Mesodermal cell (in vitro differentiated cells): ENCODE data around the gene ZNF142. TPM values are rescaled to one million over a fixed set of nuclear protein-coding genes. Genes with fewer than 3 reads are reported as not detected.
"Not testable (repeated sequence)": the region's sequence is repeated elsewhere in the genome, so short reads cannot be mapped to it uniquely, and the experiment has no call there.

Experiments used
- H3K27ac ChIP-seq: 2 replicates; pipeline ENCODE4 v1.7.0; 2013; ENCODE audit warnings: mild to moderate bottlenecking, low read depth, low read length, moderate library complexity; ENCODE audit not compliant: severe bottlenecking
- H3K36me3 ChIP-seq: 2 replicates; pipeline ENCODE4 v1.7.1; 2013; ENCODE audit warnings: mild to moderate bottlenecking, low read length, moderate library complexity; ENCODE audit not compliant: control insufficient read depth, insufficient read depth
- H3K4me1 ChIP-seq: one replicate; pipeline ENCODE4 v1.7.1; 2013; ENCODE audit warnings: mild to moderate bottlenecking, low read length; ENCODE audit not compliant: insufficient read depth, control insufficient read depth, poor library complexity, severe bottlenecking
- H3K4me3 ChIP-seq: 2 replicates; pipeline ENCODE4 v1.7.0; 2013; ENCODE audit warnings: low read length, control low read depth, mild to moderate bottlenecking; ENCODE audit not compliant: insufficient read depth, poor library complexity, severe bottlenecking; ENCODE audit errors: extremely low read depth
- H3K9me3 ChIP-seq: 2 replicates; pipeline ENCODE4 v1.7.1; 2013; ENCODE audit warnings: mild to moderate bottlenecking, low read length, moderate library complexity; ENCODE audit not compliant: control insufficient read depth
- WGBS, 2 experiments: methylation state at CpG; one replicate each; pipeline ENCODE4 v1.1.5; 2013; ENCODE audit warnings: missing lambda C conversion rate in 2 of 2; ENCODE audit not compliant: insufficient coverage in 2 of 2; 5-methylcytosine and 5-hydroxymethylcytosine counted together
- polyA plus RNA-seq, 2 experiments: library from polyadenylated mRNA; stranded (reverse); fragments of 50-300 nt; gene quantifications; one replicate each; pipeline ENCODE4 v1.2.3, GENCODE V29; 2013

Gene ZNF142
- 10.9 TPM for polyA plus RNA-seq (2013, experiment 1 of 2)
- 9.0 TPM for polyA plus RNA-seq (2013, experiment 2 of 2)

GRCh38 chr2:218659258-218659987 is at the start of gene ZNF142, which contains the start of gene BCS1L:
TSS of gene ZNF142 (minus strand) at chr2:218659623. CDS start at chr2:218656429, 3,194 bp downstream.
TSS of gene BCS1L (plus strand) at chr2:218659683. CDS start at chr2:218660988, 1,305 bp downstream.
- Histone ChIP-seq H3K27ac (peak within 1 kb of the TSS; percentile 31), H3K36me3 (peaks cover 69% of the 10 kb centered on the region), H3K9me3 (no peaks in the 10 kb centered on the region), H3K4me1 (no peaks in the 10 kb centered on the region), H3K4me3 (peak within 1 kb of the TSS; percentile 89)
- WGBS, 2 experiments, result 0 to 1% methylated on average over 18 to 33 of the region's 49 CpGs

GRCh38 chr2:218708086-218708485 is 48.7 kb upstream of the ZNF142 start:
- WGBS, 2 experiments, result 83 to 100% methylated on average over 2 to 4 of the region's 4 CpGs
- Histone ChIP-seq H3K27ac (no peak overlapping the region), H3K9me3 (no peaks in the 10 kb centered on the region)

GRCh38 chr2:218703341-218703740 is 43.9 kb upstream of the ZNF142 start:
- Histone ChIP-seq H3K4me1 (peaks cover 11% of the 10 kb centered on the region), H3K36me3 (peaks cover 20% of the 10 kb centered on the region), H3K27ac (no peak overlapping the region), H3K9me3 (no peaks in the 10 kb centered on the region), H3K4me3 (no peak overlapping the region)
- WGBS, 2 experiments, result 86 to 91% methylated on average over 4 of the region's 4 CpGs

More at GRCh38 chr2:218708086-218708485, 48.7 kb upstream of the ZNF142 start:
- Histone ChIP-seq H3K4me3 (no peak overlapping the region), H3K36me3 (peaks cover 10% of the 10 kb centered on the region), H3K4me1 (peaks cover 11% of the 10 kb centered on the region)

GRCh38 chr2:218701806-218702205 is 42.4 kb upstream of the ZNF142 start:
- peaks cover 11% of the 10 kb centered on the region for H3K4me1 ChIP-seq
- no peak overlapping the region for H3K27ac ChIP-seq
- no peaks in the 10 kb centered on the region for H3K9me3 ChIP-seq
- peaks cover 31% of the 10 kb centered on the region for H3K36me3 ChIP-seq
- 100% methylated on average over 1 of the region's 2 CpGs; no CpG with 5 or more reads in 1 of the 2 experiments for WGBS, 2 experiments
- H3K4me3 ChIP-seq, result no peak overlapping the region

- H3K36me3 ChIP-seq, result peaks cover 44% of the 10 kb centered on the region
- WGBS, 2 experiments, result 96 to 97% methylated on average over 8 of the region's 8 CpGs
- H3K27ac ChIP-seq, result no peak overlapping the region
- H3K4me3 ChIP-seq, result no peak overlapping the region
- H3K9me3 ChIP-seq, result no peaks in the 10 kb centered on the region
- H3K4me1 ChIP-seq, result peaks cover 10% of the 10 kb centered on the region
Measured at GRCh38 chr2:218698885-218699284, 39.5 kb upstream of the ZNF142 start.

- H3K36me3 ChIP-seq, result peaks cover 73% of the 10 kb centered on the region
- peaks cover 13% of the 10 kb centered on the region for H3K4me1 ChIP-seq
- WGBS, 2 experiments, result 86% methylated on average over 1 of the region's 3 CpGs; no CpG with 5 or more reads in 1 of the 2 experiments
- H3K9me3 ChIP-seq, result no peaks in the 10 kb centered on the region
- H3K4me3 ChIP-seq, result no peak overlapping the region
- peak overlapping the region; percentile 32 for H3K27ac ChIP-seq
Measured at GRCh38 chr2:218694405-218695145, 35.2 kb upstream of the ZNF142 start.

- H3K27ac ChIP-seq, result no peak overlapping the region
- no peak overlapping the region for H3K4me3 ChIP-seq
- H3K9me3 ChIP-seq, result no peaks in the 10 kb centered on the region
- H3K4me1 ChIP-seq, result peaks cover 13% of the 10 kb centered on the region
- peaks cover 57% of the 10 kb centered on the region for H3K36me3 ChIP-seq
Measured at GRCh38 chr2:218691234-218691633, 31.8 kb upstream of the ZNF142 start.

- not testable (repeated sequence) for H3K27ac ChIP-seq, H3K4me3 ChIP-seq, H3K9me3 ChIP-seq, H3K4me1 ChIP-seq
- 33% methylated on average over 3 of the region's 5 CpGs; no CpG with 5 or more reads in 1 of the 2 experiments for WGBS, 2 experiments
- peaks cover 50% of the 10 kb centered on the region for H3K36me3 ChIP-seq
Measured at GRCh38 chr2:218687400-218688060, 28.1 kb upstream of the ZNF142 start.

- no peak overlapping the region for H3K4me3 ChIP-seq
- H3K4me1 ChIP-seq, result peaks cover 6% of the 10 kb centered on the region
- H3K9me3 ChIP-seq, result no peaks in the 10 kb centered on the region
- whole genome bisulfite sequencing, 2 experiments, result 80% methylated on average over 2 of the region's 3 CpGs; no CpG with 5 or more reads in 1 of the 2 experiments
- H3K27ac ChIP-seq, result no peak overlapping the region
- peaks cover 56% of the 10 kb centered on the region for H3K36me3 ChIP-seq
Measured at GRCh38 chr2:218680061-218680460, 20.6 kb upstream of the ZNF142 start.

GRCh38 chr2:218679119-218679518 is 19.7 kb upstream of the ZNF142 start:
- 92 to 93% methylated on average over 4 of the region's 4 CpGs for WGBS, 2 experiments
- Histone ChIP-seq H3K9me3 (no peaks in the 10 kb centered on the region), H3K4me1 (peaks cover 6% of the 10 kb centered on the region)

More at GRCh38 chr2:218679119-218679518, 19.7 kb upstream of the ZNF142 start:
- no peak overlapping the region for H3K27ac ChIP-seq
- peaks cover 60% of the 10 kb centered on the region for H3K36me3 ChIP-seq
- H3K4me3 ChIP-seq, result no peak overlapping the region
